BJ (cell line): Measurements from ENCODE around the gene MAN2A2. TPM values are rescaled to one million over a fixed set of nuclear protein-coding genes. Genes with fewer than 3 reads are reported as not detected.

Source experiments
- CTCF ChIA-PET: fragments of 350-600 bp; formaldehyde crosslinking; extraction: SDS; loops from one replicate; lab custom pipeline; 2021; ENCODE audit warnings: antibody characterized with exemption, inconsistent platforms; lab: Yijun Ruan, JAX
- POLR2A ChIA-PET: fragments of 300-600 bp; sonication (Branson Sonifier 250); formaldehyde crosslinking; extraction: SDS; loops from one replicate; lab custom pipeline; 2021; ENCODE audit warnings: antibody characterized with exemption; lab: Charles Lee
- DNase-seq: peaks from one replicate; pipeline ENCODE4 v3.0.0-alpha.2; 2011; ENCODE audit warnings: low read depth
- H3K27me3 ChIP-seq: 2 replicates; pipeline ENCODE4 v1.6.0; 2011; ENCODE audit warnings: low read length; ENCODE audit not compliant: control insufficient read depth, insufficient read depth
- H3K36me3 ChIP-seq: 2 replicates; pipeline ENCODE4 v1.5.1; 2011; ENCODE audit warnings: low read length; ENCODE audit not compliant: control insufficient read depth, insufficient read depth
- H3K4me3 ChIP-seq: 2 replicates; pipeline ENCODE4 v1.5.1; 2011; ENCODE audit warnings: low read depth, mild to moderate bottlenecking, control low read depth, low read length
- polyA plus RNA-seq: library from polyadenylated mRNA; depleted of rRNA; stranded (reverse); fragments of >200 nt; gene quantifications from 2 replicates; pipeline ENCODE4 v1.2.3, GENCODE V29; 2011
- TF ChIP-seq, protein P1 (sequence below): IDR thresholded peaks from 2 replicates; pipeline ENCODE4 v1.5.1; 2011; ENCODE audit warnings: low read depth, mild to moderate bottlenecking, control low read depth, inconsistent platforms, low read length, moderate library complexity; ENCODE audit not compliant: insufficient read depth

The MAN2A2 gene
- polyA plus RNA-seq, 1 experiment: 40.4 TPM

DNA sequence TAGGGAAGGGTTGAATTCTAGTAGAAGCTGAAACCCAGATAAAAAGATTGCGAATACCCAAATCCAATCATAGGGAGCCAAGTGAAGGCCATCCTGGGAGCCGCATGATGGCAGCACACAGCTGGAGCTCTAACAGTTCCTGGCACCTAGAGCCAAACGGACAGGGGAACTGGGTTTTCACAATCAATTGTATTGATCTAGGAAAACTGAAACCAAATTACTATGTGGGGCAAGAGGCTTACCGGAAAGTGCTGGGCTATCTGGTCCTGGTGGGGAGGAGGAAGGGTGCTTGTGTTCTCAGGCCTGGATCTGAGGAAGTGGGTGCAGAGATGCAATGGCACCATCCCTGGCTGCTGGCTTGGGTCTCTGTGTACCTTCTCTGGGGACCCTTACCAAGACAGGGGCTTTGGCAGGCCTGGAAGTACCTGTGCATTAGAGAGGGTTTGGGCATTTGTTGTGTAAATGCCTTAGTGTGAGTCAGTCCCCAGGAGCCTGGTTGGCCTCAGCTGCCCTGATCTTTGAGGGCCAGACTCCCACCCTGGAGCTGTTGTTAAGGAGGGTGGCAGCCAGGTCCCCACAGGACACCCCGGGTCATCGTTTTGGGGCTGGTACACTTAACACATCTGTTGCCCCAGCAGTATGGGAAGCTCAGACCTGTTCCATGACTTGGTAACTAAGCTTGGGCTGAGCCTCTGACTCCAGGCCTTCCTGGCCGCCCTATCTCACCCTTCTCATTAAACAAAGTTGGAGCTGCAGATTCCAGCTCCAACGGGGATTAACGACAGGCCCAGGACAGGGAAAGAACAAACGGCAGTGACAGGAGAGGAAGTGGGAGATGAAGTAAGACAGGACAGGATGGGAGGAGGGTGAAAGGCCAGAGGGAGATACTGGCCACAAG lies 43.6 kb upstream of the MAN2A2 start:
- TF ChIP-seq, protein P1, sequence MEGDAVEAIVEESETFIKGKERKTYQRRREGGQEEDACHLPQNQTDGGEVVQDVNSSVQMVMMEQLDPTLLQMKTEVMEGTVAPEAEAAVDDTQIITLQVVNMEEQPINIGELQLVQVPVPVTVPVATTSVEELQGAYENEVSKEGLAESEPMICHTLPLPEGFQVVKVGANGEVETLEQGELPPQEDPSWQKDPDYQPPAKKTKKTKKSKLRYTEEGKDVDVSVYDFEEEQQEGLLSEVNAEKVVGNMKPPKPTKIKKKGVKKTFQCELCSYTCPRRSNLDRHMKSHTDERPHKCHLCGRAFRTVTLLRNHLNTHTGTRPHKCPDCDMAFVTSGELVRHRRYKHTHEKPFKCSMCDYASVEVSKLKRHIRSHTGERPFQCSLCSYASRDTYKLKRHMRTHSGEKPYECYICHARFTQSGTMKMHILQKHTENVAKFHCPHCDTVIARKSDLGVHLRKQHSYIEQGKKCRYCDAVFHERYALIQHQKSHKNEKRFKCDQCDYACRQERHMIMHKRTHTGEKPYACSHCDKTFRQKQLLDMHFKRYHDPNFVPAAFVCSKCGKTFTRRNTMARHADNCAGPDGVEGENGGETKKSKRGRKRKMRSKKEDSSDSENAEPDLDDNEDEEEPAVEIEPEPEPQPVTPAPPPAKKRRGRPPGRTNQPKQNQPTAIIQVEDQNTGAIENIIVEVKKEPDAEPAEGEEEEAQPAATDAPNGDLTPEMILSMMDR: no peak
- POLR2A ChIA-PET: interaction anchor here (0.6 to 0.9 kb wide), 2 partner anchors 8 to 834 kb away, joined by 6 to 15 read pairs; no protein-coding TSS in a partner anchor
- Histone ChIP-seq H3K27me3 (no peaks in the 10 kb centered on the region), H3K36me3 (no peaks in the 10 kb centered on the region), H3K4me3 (no peak overlapping the region)
- DNase-seq: no peak
- CTCF ChIA-PET: interaction anchor here (0.7 to 1.5 kb wide), 4 partner anchors 14 to 84 kb away, joined by 3 to 6 read pairs (median 3); partner anchors contain the start of gene HDDC3

DNA sequence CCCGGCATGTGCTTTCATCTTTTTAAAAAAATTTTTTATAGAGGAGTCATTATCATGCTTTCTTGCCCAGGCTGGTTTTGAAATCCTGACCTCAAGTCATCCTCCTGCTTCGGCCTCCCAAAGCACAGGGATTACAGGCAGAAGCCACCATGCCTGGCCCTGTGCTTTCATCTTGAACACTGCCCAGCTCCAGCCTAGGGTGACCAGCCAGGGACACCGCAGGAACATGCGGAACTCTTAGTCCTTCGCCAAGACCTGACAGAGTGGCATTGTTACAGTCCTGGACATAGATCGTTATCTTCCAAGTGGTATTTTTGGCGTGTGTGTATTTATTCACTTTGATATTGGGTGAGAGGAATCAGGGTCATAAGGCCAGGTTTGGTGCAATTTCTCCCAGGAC lies 42.7 kb upstream of the MAN2A2 start:
- no peak for DNase-seq
- TF ChIP-seq, protein P1: no peak
- ChIA-PET POLR2A (no interaction called here), CTCF (no interaction called here)
- H3K4me3 ChIP-seq: no peak overlapping the region
- H3K27me3 ChIP-seq: no peaks in the 10 kb centered on the region
- H3K36me3 ChIP-seq: no peaks in the 10 kb centered on the region

DNA sequence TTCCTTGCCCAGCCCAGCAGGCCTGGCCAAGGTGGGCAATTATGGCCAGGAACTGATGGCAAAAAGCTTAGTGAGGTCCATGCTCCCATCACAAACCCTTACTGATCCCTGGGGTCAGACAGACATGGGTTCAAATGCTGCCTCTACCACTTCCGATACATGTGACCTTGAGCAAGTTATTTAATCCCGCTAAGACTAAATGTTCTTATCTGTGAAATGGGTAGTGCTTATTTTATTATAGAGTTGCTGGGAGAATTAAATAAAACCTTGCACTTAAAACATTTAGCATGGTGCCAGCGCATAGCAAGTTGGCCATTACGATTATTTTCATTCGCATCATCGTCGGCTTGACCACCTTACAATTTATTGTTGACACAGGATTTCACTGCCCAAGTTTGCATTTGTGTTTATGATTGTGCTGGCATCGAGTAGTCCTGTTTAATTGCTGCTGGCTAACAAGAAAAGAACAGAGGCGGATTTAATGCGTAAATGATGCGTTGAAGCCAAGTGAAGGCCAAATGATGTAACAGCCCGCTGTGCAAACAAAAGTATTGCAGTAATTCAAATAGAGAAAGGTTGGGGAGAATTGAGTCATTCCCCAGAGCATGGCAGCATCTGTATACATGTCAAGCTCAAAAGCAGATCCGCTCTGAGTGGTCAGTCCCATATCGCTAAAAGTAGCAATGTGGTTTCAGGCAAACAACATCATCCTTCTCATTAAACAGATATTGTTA lies 42.0 kb upstream of the MAN2A2 start:
- Histone ChIP-seq H3K36me3 (no peaks in the 10 kb centered on the region), H3K27me3 (no peaks in the 10 kb centered on the region), H3K4me3 (no peak overlapping the region)
- POLR2A ChIA-PET: no interaction called here
- CTCF ChIA-PET: no interaction called here
- no peak for DNase-seq
- TF ChIP-seq, protein P1: no peak

DNA sequence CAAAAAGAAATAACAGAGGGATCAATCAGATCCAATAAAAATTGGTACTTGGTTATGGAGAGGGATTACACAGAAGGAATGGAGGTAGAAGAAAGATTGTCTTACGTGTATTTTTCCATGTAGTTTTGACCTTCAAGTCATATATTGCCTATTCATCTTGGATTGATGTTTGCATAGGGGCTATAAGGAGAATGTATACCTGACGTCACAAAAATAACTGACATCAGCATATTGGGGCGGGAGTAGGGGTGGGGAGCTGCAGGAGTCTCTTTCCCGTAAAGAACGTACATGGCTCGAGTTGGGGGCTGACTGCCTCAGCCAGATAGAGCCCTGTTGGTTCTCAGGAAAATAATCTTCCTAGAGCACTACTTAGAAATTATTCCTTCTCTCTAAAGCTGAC lies 40.6 kb upstream of the MAN2A2 start:
- POLR2A ChIA-PET: no interaction called here

More for the DNA sequence above, 40.6 kb upstream of the MAN2A2 start:
- no peak overlapping the region for H3K4me3 ChIP-seq
- no peak for DNase-seq
- no peaks in the 10 kb centered on the region for H3K27me3 ChIP-seq
- TF ChIP-seq, protein P1: no peak
- CTCF ChIA-PET: interaction anchor here (3.6 kb wide), 1 partner anchor 23 kb away, joined by 12 read pairs; no protein-coding TSS in a partner anchor
- H3K36me3 ChIP-seq: no peaks in the 10 kb centered on the region
